NCI-H2196 treated with DMSO at 0.1 percent for 48 hours (cell line): ENCODE results near the gene MFNG.

Experiments used
- DNase-seq: peaks from one replicate; lab custom pipeline; 2025; ENCODE audit not compliant: unreplicated experiment; lab: John Stamatoyannopoulos, UW

The MFNG gene

DNA sequence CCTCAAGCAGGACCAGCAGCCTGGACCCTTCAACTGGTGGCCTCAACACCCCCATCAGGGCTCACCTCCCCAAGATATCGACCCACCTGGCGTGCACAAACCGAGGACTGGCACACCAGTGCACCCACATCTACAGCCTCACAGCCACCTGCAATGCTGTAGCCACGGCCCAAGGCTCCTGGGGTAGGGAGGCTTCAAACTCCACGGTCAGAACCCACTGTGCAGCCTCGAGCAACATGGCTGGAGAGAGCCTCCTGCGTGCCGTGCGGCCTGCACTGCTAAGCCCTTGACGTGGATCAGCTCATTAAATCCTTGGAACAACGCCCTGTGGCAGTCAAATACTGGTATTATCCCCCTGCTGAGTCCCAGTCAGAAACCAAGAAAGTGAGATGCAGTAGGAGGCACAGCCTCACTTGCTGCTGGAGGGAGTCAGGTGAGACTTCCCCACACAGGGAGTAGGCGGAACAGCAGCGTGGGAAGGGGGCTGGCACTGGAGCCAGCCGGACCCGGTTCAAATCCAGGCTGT is 28.4 kb upstream of the MFNG start:
- DNase-seq: no peak

DNA sequence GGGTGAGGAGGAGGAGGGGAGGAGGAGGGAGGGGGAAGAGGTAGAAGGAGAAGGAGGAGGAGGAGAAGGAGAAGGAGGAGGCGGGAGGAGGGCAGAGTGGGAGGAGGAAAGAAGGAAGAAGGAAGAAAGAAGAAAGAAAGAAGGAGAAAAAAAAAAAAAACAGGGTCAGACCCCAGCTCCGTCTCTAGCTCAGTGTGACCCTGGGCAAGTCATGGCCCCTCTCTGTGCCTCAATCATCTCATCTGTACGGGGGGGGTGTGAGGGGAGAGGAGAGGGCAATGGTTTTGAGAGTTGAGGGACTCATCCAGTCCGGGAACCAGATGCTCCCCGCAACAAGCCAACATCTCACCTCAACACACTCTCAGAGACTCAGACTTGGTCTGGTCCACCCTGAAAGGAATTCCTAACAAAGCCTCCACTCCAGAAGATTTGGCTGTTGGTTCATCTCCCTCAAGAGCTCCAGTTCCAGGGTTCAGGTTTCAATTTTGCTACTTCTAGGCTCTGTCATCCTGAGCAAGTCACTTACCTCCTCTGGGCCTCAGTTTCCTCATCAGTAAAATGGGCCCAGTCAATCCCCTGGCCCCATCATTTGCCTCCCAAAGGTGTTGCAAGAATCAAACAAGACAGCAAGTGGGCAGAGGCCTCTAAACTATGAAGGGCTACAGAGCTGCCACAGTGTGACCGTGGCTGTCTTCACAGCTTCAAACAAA is 25.4 kb upstream of the MFNG start:
- no peak for DNase-seq

DNA sequence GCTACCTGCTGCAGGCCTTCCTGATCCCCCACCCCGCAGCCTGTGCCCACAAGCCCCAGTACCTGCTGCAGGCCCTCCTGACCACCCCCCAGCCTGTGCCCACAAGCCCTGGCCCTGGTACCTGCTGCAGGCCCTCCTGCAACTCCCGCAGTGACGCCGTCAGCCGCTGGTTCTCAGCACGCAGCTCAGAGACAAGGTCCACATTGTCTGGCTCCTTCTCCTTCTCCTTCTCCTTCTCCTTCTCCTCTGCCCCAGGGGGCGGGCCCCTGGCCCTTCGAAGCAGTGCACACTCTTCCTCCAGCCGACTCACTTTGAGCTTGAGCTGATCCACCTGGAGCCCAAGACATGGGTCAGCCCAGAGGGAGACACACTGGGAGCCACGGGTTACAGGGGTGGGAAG is 23.9 kb upstream of the MFNG start:
- no peak for DNase-seq

DNA sequence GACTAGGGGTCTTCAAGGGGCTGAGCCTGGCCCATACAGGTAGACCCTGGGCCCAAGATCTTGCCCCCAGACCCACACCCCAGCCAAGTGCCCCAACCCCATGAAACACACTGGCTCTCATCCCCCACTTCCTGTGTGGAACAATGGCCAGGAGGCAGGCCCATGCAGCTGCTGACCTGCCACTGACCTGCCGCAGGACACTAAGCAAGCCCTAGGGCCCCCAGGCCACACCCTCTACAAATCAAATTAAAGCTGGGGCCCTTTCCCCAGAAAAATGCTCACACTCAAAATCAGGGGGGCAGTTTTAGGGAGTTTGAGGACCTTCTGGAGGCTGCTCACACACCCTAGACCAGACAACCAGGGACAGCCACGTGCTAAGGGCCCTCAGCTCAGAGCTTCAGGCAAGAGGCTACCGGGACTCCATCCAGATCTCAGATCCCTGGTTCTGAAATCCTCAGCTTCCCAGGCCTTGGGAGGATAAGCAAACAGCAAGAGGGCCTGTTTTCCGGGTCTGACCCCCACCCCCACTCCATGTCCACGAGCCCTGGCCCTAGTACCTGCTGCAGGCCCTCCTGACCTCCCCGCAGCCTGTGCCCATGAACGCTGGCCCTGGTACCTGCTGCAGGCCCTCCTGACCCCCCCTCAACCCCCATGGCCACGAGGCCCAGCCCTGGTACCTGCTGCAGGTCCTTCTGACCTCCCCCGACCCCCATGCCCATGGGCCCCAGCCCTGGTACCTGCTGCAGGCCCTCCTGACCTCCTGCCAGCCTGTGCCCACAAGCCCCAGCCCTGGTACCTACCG is 23.1 kb upstream of the MFNG start:
- DNase-seq: no peak

DNA sequence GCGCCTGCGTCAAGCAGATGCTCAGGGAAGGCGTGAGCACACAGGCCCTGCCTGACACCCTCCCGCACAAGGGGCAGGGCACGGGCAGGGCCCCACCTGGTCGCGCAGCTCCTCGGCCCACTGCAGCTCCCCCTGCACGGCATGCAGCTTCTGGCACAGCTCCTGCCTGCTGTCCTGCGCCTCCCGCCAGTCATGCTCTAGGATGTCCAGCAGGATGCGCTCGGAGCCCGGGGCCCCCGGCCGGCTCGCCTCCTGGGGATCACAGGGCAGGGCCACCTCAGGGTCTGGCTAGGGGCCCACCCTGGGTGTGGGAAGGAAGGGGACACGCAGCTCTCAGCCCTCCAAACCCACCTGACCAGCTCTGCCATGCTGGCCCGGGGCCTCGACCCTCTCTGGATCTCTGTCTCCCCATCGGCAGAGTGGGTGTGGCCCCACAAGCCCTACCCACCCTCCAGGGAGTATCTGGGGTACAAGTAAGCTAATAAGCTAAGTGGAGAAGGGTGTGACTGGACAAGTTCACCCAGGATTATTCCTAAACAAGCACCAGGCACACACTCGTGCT is 22.3 kb upstream of the MFNG start:
- no peak for DNase-seq

DNA sequence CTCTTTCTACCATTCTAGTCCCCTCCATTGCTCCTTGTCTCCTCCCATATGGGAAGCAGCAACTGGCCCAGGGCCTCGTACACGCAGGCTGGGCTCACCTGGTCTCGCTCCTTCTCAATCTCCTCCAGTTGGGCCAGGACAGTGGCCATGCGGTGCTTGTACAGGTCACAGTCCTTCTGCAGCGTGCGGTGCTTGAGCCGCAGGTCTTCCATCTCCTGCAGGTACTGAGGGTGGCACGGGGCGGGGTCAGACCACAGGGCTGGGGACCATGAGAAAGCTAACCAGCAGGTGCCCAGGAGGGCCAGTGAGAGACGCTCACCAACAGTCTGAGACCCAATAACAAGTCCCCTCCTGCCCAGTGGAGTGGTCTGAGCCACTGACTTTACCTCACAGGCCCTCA is 21.5 kb upstream of the MFNG start:
- DNase-seq: no peak

DNA sequence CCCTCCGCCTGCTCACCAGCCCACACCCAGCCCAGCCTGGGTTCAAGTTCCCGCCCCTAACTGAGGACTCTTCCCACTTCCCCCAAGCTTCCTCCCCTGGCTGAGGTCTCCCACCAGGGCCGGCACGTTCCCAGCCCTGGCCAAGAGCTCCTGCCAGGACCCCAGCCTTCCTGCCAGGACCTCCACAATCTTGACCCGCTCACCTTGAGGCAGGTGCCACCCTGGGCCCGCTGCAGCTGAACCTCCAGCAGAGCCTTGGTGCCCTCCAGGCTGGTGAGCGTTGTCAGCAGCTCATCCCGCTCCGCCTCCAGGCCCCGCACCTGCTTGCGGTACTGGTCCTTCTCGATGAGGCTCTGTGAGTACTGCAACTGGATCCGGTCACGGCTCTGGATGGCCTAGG is 19.8 kb upstream of the MFNG start:
- DNase-seq: peak; percentile 9

DNA sequence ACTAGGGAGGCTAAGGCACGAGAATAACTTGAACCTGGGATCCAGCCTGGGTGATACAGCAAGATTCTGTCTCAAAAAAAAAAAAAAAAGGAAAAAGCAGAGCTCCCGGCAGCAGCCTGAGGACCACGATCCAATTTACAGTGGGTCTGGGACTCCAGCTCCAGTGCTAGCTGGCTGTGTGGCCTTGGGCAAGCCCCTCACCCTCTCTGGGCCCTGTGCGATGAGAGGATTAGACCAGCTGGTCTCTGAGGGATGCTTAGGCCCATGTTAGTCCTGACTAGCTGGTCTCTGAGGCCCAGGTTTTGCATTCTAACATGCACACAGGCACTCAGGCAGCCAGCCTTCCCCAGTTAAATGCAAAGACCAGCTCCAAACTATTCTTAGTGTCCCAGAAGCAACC is 19.4 kb upstream of the MFNG start:
- no peak for DNase-seq

DNA sequence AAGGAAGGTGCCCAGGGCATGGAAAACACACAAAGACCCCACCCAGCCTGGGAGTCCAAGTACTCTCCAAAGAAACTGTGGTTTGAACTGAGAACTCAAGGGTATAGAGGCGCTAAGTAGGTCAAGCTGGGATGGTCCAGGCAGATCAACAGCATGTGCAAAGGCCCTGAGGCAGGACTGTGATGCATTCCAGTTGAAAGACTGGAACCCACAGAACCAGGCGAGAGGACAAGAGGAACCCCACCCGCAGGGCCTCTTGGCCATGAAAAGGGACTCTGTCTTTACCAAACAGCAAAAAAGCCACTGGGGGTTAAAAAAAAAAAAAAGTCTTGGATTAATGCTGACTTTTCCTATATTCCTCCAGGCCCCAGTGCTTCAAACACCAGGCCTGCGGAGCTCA is 18.8 kb upstream of the MFNG start:
- DNase-seq: no peak

DNA sequence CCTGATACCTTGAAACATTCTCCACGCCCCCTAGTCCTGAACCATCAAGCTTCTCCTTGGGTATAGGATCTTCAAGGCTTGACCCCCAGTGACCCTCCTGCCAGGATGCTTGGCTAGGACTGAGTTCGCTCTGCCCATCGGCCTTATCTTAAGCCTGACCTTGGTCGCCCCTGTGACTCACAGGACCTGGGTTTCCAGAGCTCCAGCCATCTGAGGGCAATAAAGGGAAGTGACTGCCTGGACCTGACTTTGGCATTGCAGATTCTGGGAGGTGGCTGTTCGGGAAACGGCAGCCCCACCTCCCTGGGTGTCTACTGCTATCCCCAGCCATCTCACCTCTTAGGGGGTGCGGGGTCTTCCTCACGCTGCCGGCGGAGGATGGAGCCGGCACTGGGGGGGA is 17.7 kb upstream of the MFNG start:
- DNase-seq: no peak

DNA sequence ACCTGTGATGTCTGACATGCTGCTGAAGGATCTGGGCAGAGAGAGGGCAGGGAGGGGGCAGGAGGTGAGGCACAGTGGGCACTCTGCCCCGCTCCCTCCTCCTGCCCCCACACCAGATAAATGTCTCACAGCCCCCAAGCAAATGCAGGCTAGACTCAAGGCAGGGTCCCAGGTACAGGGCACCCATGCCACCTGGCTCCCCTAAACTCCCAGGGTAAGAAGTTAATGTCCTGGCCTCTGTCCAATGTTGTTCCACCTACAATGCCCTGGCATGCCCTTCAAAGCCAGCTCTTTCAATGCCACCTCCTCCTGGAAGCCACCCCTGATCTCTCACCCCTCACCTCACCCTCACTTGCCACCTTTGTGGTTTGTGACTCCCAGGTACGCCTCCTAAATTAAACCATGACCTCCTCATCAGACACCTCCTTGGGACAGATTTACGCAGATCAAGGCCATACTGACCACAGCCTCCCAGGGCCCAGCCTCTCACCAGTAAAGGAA is 17.0 kb upstream of the MFNG start:
- DNase-seq: no peak

DNA sequence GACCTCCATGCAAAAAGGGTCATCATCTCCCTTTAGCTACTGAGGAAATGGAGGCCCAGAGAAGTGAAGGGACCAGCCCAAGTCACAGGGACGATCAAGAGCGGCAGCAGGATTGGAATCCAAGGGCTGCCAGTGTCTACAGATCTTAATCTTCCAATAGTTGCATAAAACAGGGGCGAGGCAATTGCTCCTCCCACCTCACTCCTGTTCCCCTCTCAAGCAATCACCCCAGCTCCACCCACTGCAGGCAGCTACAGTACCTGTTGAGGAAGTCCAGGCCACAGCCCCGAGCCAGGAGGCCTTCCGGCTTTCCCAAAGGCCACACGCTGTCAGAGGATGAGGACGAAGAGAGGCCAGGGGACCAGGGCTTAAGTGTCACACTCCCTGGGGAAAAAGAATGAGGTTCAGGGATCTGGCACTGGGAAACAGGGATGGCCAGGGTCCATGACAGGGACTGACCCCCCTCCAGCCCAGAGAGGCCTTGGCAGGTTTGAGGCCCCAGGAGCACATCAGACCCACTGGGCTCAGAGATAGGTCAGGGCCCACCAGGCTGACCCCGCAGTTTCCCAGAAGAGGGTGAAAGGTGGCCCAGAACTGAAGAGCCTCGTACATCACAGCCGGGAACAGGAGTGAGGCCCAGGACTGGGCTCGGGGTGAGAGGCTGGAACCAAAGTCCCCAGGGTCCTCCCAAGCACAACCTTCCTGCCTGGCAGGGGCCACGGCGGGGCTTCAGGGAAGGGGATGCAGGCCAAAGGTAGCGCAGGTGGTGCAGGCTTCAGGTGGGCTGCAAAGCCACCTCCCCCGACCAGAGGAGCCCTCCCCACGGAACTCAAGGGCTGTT is 16.4 kb upstream of the MFNG start:
- no peak for DNase-seq

DNA sequence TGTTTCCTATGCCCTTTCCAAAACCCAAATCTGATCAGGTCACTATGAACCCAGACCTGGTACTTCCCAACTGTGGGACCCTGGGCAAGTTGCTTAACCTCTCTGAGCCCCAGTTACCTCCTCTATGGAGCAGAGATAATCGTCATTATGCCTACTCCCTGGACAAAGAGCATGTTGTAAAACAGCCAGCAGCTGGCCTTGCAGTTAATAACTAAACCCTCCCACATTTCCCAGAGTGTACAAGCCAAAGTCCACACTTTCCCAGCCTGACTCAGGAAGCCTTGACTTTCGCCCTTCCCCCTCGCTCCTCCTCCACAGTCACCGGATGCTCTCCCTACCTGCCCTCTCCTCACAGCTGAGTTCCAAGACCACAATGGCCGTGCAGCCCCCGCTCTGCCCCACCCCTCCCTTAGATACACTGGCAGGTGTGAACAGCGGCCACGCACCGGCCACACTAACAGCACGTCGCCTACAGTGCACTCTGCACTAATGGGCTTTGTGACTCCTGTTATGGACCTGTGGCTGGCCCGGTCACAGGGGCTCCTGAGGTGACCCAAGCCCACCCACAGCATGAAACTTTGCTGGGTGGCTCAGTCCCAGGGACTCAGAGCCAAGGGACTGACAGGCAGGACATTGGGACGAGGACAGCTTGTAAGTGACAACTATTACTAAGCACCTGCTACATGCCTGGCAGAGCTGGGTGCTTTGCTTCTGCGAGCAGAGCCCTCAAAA is 15.6 kb upstream of the MFNG start:
- DNase-seq: peak; percentile 59

DNA sequence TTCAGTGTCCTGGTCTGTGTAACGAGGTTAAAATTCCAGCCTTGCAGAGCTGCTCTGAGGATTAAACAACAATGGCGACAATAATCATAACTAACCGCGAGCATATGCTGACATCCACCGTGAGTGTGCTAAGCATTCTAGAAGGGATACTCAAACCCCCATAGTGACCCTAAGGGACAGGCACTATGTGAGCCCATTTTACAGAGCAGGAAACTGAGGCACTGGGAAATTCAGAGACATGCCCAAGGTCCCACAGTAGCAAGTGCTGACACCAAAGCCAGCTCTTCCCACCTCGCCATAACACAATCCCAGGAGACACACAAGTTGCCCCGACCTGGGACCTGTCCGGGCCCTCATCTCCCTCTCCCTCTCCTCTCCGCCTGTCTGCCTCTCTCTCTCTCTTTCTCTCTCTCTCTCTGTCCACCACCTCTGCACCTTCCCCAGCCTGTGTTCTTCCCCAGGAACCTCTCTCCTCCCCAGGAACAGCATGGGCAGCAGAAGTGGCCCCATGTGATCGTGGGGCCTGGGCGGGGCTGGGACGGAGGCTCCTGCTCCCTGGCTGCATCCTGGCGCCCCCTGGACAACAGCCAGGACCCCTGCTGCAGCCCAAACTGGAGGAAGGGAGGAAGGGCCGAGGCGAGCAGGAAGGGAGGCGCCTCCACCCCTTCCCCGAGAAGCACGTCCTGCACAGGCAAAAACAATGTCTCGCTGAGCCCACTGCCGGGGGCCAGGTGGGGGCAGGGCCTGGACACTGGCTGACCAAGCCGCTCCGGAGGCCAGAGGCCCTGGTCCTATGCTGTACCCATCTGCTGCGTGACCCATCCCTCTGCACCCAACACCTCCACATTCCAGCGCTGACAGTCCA is 14.8 kb upstream of the MFNG start:
- DNase-seq: no peak

DNA sequence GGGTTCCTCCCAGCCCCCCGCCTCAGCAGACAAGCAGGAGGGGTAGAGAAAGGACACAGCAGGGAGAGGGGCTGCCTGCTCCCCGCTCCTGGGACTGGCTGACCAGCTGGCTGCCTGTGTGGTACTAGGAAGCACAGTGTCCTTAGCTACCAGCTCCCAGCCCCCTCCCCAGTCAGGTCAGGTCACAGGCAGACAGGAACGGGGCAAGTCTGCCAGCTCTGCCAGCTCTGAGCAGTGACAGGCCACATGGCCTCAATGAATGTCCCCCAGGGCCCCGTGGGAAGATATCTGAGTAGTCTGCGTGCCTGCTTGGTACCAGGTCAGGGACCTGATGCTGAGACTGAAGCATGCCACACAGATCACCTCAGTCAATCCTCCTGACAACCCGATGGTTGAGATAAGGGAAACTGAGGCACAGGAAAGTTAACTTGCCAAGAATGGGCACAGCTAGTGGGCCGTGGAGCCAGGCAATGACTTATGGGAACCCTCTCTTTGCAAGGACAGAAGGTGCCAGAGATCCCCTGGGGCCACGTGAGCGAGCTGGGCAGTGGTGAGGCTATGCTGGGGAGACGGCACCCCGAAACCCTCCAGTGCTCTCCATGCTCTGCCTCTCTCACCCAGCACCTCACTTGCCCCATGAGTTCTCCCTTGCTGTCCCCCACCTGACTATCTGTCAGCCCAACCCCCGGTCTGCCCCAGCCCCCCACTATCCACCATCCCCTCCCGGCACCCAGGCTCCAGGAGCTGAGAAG is 13.8 kb upstream of the MFNG start:
- no peak for DNase-seq

DNA sequence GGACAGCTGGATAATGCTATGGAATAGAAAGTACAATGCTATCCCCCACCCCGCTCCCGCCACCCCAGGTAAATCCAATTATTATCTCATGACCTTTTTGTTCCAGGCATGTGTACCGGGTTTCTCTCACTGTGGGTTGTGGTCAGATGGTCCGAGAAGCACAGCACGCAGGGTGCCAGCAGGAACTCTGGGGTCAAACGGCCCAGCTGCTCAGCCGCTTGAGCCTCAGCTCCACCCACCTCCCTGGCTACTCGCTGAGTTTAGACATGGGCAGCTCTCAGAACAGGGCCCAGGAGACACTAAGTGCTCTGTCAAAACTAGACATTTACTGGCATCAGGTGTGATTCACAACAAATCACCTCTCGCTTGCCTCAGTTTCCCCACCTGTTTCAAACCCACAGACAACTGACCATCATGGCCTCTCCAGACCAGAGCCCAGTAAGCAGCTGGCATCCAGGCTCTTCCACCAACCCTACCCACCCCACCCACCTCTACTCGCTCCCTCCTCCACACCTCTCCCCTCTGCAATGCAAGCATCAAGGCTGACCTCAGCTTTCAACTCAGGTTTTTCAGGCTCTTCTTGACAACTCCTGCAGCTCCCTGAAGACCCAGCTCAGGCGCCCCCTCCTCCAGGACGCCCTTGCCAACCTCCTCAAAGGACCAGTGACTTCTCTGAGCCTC is 13.0 kb upstream of the MFNG start:
- no peak for DNase-seq

DNA sequence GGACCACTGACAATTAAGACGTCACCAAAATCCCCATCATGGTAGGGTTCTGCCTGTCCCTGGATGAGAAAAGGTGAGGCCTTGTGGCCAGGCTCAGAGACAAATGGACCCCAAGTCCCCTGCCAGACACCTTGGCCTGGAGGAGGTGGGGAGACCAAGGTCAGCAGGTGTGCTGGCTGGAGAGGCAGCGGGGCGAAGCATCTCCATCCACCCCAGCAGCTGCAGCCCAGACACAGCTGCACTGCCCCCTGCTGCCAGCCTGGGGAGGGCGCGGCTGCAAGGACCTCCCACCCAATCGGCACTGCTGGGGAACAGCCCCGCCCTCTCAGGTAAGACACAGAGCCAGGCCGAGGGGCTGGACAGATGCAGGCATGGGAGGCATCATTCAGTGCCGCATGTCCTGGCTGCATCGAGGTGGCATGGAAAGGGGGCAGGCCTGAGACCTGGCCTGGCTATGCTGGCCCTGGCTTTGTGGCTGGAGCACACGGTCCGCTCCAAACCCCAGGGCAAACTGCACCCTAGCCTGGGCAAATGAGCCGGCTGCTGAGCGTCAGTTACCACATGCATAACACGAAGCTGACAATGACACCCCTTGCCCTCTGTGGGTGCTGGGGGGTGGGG is 12.2 kb upstream of the MFNG start:
- no peak for DNase-seq
